ENCODE results near the gene GRP. TPM values are rescaled to one million over a fixed set of nuclear protein-coding genes. Genes with fewer than 3 reads are reported as not detected.

The GRP gene
- total and polyA plus RNA-seq, 10 of the 15 experiments (the other 5 are each of a cell fraction or from before 2014, with no cell fraction given): not detected

GRCh38 chr18:59272221-59272888 is 52.4 kb downstream of the GRP start:
- H3K27me3 ChIP-seq (replicated peaks in 1 of 2; ENCODE audit: control insufficient read depth in 2 of 2, insufficient read depth in 2 of 2, low read length in 1 of 2): peaks cover 23 to 47% of the 10 kb centered on the region in 2 experiments
- in situ Hi-C loops (cut with MboI): no loop called here
- CTCF ChIA-PET: interaction anchor here (1.2 kb wide), 1 partner anchor 187 kb away, joined by 5 read pairs; no protein-coding TSS in a partner anchor

More at GRCh38 chr18:59272221-59272888, 52.4 kb downstream of the GRP start:
- H3K4me2 ChIP-seq (ENCODE audit: control insufficient read depth, insufficient read depth): peak overlapping the region; percentile 27; the same call in 1 of the 2 replicates
- H3K9ac ChIP-seq (ENCODE audit: control insufficient read depth, insufficient read depth, low read length): no peak overlapping the region
- ChIA-PET SMC1A (ENCODE audit: uncharacterized antibody, unreplicated experiment) (no interaction called here), POLR2A (no interaction called here), RAD21 (ENCODE audit: unreplicated experiment) (interaction anchor here (1.3 kb wide), 1 partner anchor 42 kb away, joined by 5 read pairs; no protein-coding TSS in a partner anchor)
- H3K9me3 ChIP-seq (replicated peaks; ENCODE audit: control insufficient read depth, insufficient read depth, low read length): no peaks in the 10 kb centered on the region; the same call in 2 of the 3 replicates
- H2AFZ ChIP-seq (ENCODE audit: control insufficient read depth, low read depth, low read length): no peak overlapping the region
- H3K4me1 ChIP-seq (ENCODE audit: control insufficient read depth, insufficient read depth, low read length): no peaks in the 10 kb centered on the region
- peak overlapping the region; percentile 32; the same call in 1 of the 2 replicates for H3K4me3 ChIP-seq
- no peak for TF ChIP-seq SMARCA5 (IDR thresholded peaks at IDR 0.05)
- TF ChIP-seq SREBF1 (IDR thresholded peaks at IDR 0.05; ENCODE audit: low read length): no peak
- TF ChIP-seq NFYA (IDR thresholded peaks at IDR 0.05; ENCODE audit: borderline replicate concordance, low read depth, low read length): no peak
- no peak for TF ChIP-seq RBBP5 (conservative IDR thresholded peaks at IDR 0.05)
- TF ChIP-seq STAT3 (IDR thresholded peaks at IDR 0.05; ENCODE audit: low read depth, low read length): no peak
- no peak for TF ChIP-seq POLR2A (IDR thresholded peaks at IDR 0.05; ENCODE audit: low read depth, low read length)
- no peak for TF ChIP-seq ATF2 (IDR thresholded peaks at IDR 0.05; ENCODE audit: low read length)
- peak; percentile 95; the same call in 1 of the 2 replicates for TF ChIP-seq EZH2 (IDR thresholded peaks at IDR 0.05; ENCODE audit: borderline replicate concordance, control insufficient read depth, low read depth, low read length)
- intact Hi-C loops (cut with micrococcal nuclease; ENCODE audit: unreplicated experiment): no loop called here
- no peaks in the 10 kb centered on the region for H3K79me2 ChIP-seq (ENCODE audit: control insufficient read depth, insufficient read depth, low read length)
- FAIRE-seq (no peak), ATAC-seq (no peak), DNase-seq (ENCODE audit: low read depth, low spot score) (no peak)
- no peaks in the 10 kb centered on the region for H3K36me3 ChIP-seq (ENCODE audit: control insufficient read depth in 2 of 2, insufficient read depth in 2 of 2, low read length in 1 of 2)
- 31% methylated on average over 43 of the region's 52 CpGs for WGBS (ENCODE audit: insufficient coverage, insufficient replicate concordance, low lambda C conversion rate, missing lambda C conversion rate)
- no peaks in the 10 kb centered on the region for H4K20me1 ChIP-seq (ENCODE audit: control insufficient read depth, insufficient read depth)
- H3K27ac ChIP-seq (ENCODE audit: control insufficient read depth, insufficient read depth): no peak overlapping the region
- no TSS peak for BruUV-seq (replicated peaks)
